WTC11 (cell line): ENCODE results near the gene CAT. TPM values are rescaled to one million over a fixed set of nuclear protein-coding genes. Genes with fewer than 3 reads are reported as not detected.

Experiments
- ATAC-seq: fragments of 200-7000 bp; cut with Tn5 transposase; 2 replicates; pipeline ENCODE4 v1.10.0; 2021; ENCODE audit warnings: mild to moderate bottlenecking, moderate library complexity
- CTCF ChIA-PET: fragments of 300-600 bp; sonication (Branson Sonifier 250); formaldehyde crosslinking; loops from one replicate; lab custom pipeline; 2021; ENCODE audit warnings: antibody characterized with exemption; lab: Charles Lee
- POLR2A ChIA-PET: fragments of 350-600 bp; sonication (Branson Sonifier 250); formaldehyde crosslinking; loops from one replicate; lab custom pipeline; 2021; ENCODE audit warnings: antibody characterized with exemption; lab: Charles Lee
- DNase-seq: peaks from one replicate; pipeline ENCODE4 v3.0.0; 2021; ENCODE audit warnings: low spot score
- H3K27ac Mint-ChIP-seq: 2 replicates; pipeline ENCODE4 v1.8.0; 2021; ENCODE audit warnings: mixed read lengths
- H3K27me3 Mint-ChIP-seq: 2 replicates; pipeline ENCODE4 v1.8.0; 2021; ENCODE audit warnings: low read depth, mild to moderate bottlenecking, moderate library complexity, mixed read lengths
- H3K36me3 Mint-ChIP-seq: 2 replicates; pipeline ENCODE4 v1.8.0; 2021; ENCODE audit warnings: mixed read lengths
- H3K4me1 Mint-ChIP-seq: 2 replicates; pipeline ENCODE4 v1.8.0; 2022; ENCODE audit warnings: mixed read lengths
- H3K4me3 Mint-ChIP-seq: 2 replicates; pipeline ENCODE4 v1.8.0; 2021; ENCODE audit warnings: mild to moderate bottlenecking, moderate library complexity, mixed read lengths
- H3K9me3 Mint-ChIP-seq: 2 replicates; pipeline ENCODE4 v1.8.0; 2021; ENCODE audit warnings: mixed read lengths
- ELF4 ChIP-seq: sonication (generic); formaldehyde crosslinking; IDR thresholded peaks from 2 replicates; pipeline ENCODE4 v1.8.1; 2022; ENCODE audit warnings: low read depth, mild to moderate bottlenecking, moderate library complexity, missing genetic modification reagents
- GABPB1 ChIP-seq: sonication (generic); formaldehyde crosslinking; IDR thresholded peaks from 2 replicates; pipeline ENCODE4 v1.8.1; 2023; ENCODE audit warnings: mild to moderate bottlenecking, missing genetic modification reagents
- JUN ChIP-seq: sonication (generic); formaldehyde crosslinking; IDR thresholded peaks from 2 replicates; pipeline ENCODE4 v1.8.0; 2023; ENCODE audit warnings: mild to moderate bottlenecking, missing genetic modification reagents
- KAT7 ChIP-seq: sonication (generic); formaldehyde crosslinking; IDR thresholded peaks from 2 replicates; pipeline ENCODE4 v1.8.1; 2023; ENCODE audit warnings: missing genetic modification reagents, mild to moderate bottlenecking, borderline replicate concordance
- NFATC4 ChIP-seq: fragments of 250-450 bp; sonication (Bioruptor Pico); IDR thresholded peaks from 2 replicates; pipeline ENCODE4 v1.9.0; 2021; ENCODE audit warnings: mild to moderate bottlenecking
- OVOL2 ChIP-seq: fragments of 250-450 bp; sonication (Bioruptor Pico); IDR thresholded peaks from 2 replicates; pipeline ENCODE4 v1.9.0; 2021; ENCODE audit warnings: mild to moderate bottlenecking, borderline replicate concordance
- RORB ChIP-seq: fragments of 250-450 bp; sonication (Bioruptor Pico); IDR thresholded peaks from 2 replicates; pipeline ENCODE4 v1.9.0; 2021; ENCODE audit warnings: mild to moderate bottlenecking
- SMAD3 ChIP-seq: sonication (generic); formaldehyde crosslinking; IDR thresholded peaks from 2 replicates; pipeline ENCODE4 v1.8.0; 2022; ENCODE audit warnings: missing genetic modification reagents, mild to moderate bottlenecking, borderline replicate concordance
- SP1 ChIP-seq: sonication (generic); formaldehyde crosslinking; conservative IDR thresholded peaks from 2 replicates; pipeline ENCODE4 v1.8.1; 2022; ENCODE audit warnings: missing genetic modification reagents
- ZBTB21 ChIP-seq: sonication (generic); formaldehyde crosslinking; IDR thresholded peaks from 2 replicates; pipeline ENCODE4 v1.8.1; 2023; ENCODE audit warnings: mild to moderate bottlenecking, missing genetic modification reagents, borderline replicate concordance
- ZNF121 ChIP-seq: sonication (generic); formaldehyde crosslinking; IDR thresholded peaks from 2 replicates; pipeline ENCODE4 v1.8.0; 2023; ENCODE audit warnings: missing genetic modification reagents
- ZNF263 ChIP-seq: sonication (generic); formaldehyde crosslinking; IDR thresholded peaks from 2 replicates; pipeline ENCODE4 v1.8.1; 2022; ENCODE audit warnings: low read depth, mild to moderate bottlenecking, moderate library complexity, missing genetic modification reagents
- ZNF423 ChIP-seq: fragments of 250-450 bp; sonication (Bioruptor Pico); IDR thresholded peaks from 2 replicates; pipeline ENCODE4 v2.1.2; 2022; ENCODE audit warnings: mild to moderate bottlenecking, moderate library complexity
- total RNA-seq: library from RNA; stranded (reverse); gene quantifications from 3 replicates; pipeline ENCODE4 v1.2.3, GENCODE V29; 2021
- TF ChIP-seq, protein P1 (sequence below): fragments of 250-450 bp; sonication (Bioruptor Pico); IDR thresholded peaks from 2 replicates; pipeline ENCODE4 v1.9.0; 2021; ENCODE audit warnings: mild to moderate bottlenecking
- TF ChIP-seq, protein P2 (sequence below): sonication (generic); formaldehyde crosslinking; IDR thresholded peaks from 2 replicates; pipeline ENCODE4 v1.8.1; 2023; ENCODE audit warnings: mild to moderate bottlenecking, moderate library complexity, missing genetic modification reagents
- TF ChIP-seq, protein P3 (sequence below): sonication (generic); formaldehyde crosslinking; IDR thresholded peaks from 2 replicates; pipeline ENCODE4 v1.8.0; 2023; ENCODE audit warnings: missing genetic modification reagents
- TF ChIP-seq, protein P4 (sequence below): sonication (generic); formaldehyde crosslinking; IDR thresholded peaks from 2 replicates; pipeline ENCODE4 v1.8.0; 2023; ENCODE audit warnings: missing genetic modification reagents, mild to moderate bottlenecking, borderline replicate concordance
- TF ChIP-seq, protein P5 (sequence below): sonication (generic); formaldehyde crosslinking; IDR thresholded peaks from 2 replicates; pipeline ENCODE4 v1.8.1; 2023; ENCODE audit warnings: mild to moderate bottlenecking, missing genetic modification reagents
- TF ChIP-seq, protein P6 (sequence below): sonication (generic); formaldehyde crosslinking; IDR thresholded peaks from 2 replicates; pipeline ENCODE4 v1.8.0; 2022; ENCODE audit warnings: missing genetic modification reagents
- TF ChIP-seq, protein P7 (sequence below): fragments of 250-450 bp; sonication (Bioruptor Pico); IDR thresholded peaks from 2 replicates; pipeline ENCODE4 v1.9.0; 2021; ENCODE audit warnings: moderate library complexity, mild to moderate bottlenecking, inconsistent platforms, borderline replicate concordance

The CAT gene
- total RNA-seq, 1 experiment from 2014 or later = 9.3 TPM

DNA sequence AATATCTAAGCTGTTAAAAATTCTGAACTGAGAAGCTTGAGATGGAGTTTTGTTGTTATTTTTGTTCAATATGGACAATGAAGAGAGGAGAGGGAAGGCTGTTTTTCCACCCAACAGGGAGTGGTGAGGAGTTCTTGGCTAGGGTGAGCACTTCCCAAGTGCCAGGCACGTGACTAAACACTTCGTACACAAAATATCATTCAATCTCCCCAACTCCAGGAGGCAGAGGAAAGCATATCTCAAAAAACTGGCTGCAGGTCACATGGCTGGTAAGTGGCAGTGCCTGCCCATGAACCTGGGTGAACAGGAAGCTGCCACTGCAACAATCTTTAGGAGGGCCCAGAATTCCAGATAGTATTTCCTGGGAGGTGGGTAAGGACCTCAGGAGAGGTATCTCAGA, 63.2 kb downstream of the CAT start:
- Mint-ChIP-seq H3K4me3 (no peak overlapping the region), H3K36me3 (no peaks in the 10 kb centered on the region), H3K27ac (no peak overlapping the region), H3K27me3 (no peaks in the 10 kb centered on the region), H3K4me1 (no peaks in the 10 kb centered on the region), H3K9me3 (no peaks in the 10 kb centered on the region)
- TF ChIP-seq GABPB1 (CRISPR knock-in tag) (no peak), ELF4 (CRISPR knock-in tag) (no peak), NFATC4 (CRISPR knock-in tag) (no peak), SMAD3 (no peak), JUN (no peak), OVOL2 (no peak), SP1 (CRISPR knock-in tag) (no peak), ZBTB21 (no peak), ZNF423 (CRISPR knock-in tag) (no peak), ZNF121 (CRISPR knock-in tag) (no peak)
- TF ChIP-seq, protein P1, sequence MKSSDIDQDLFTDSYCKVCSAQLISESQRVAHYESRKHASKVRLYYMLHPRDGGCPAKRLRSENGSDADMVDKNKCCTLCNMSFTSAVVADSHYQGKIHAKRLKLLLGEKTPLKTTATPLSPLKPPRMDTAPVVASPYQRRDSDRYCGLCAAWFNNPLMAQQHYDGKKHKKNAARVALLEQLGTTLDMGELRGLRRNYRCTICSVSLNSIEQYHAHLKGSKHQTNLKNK (CRISPR knock-in tag) = no peak
- TF ChIP-seq, protein P2, sequence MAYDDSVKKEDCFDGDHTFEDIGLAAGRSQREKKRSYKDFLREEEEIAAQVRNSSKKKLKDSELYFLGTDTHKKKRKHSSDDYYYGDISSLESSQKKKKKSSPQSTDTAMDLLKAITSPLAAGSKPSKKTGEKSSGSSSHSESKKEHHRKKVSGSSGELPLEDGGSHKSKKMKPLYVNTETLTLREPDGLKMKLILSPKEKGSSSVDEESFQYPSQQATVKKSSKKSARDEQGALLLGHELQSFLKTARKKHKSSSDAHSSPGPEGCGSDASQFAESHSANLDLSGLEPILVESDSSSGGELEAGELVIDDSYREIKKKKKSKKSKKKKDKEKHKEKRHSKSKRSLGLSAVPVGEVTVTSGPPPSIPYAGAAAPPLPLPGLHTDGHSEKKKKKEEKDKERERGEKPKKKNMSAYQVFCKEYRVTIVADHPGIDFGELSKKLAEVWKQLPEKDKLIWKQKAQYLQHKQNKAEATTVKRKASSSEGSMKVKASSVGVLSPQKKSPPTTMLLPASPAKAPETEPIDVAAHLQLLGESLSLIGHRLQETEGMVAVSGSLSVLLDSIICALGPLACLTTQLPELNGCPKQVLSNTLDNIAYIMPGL = no peak
- TF ChIP-seq, protein P3, sequence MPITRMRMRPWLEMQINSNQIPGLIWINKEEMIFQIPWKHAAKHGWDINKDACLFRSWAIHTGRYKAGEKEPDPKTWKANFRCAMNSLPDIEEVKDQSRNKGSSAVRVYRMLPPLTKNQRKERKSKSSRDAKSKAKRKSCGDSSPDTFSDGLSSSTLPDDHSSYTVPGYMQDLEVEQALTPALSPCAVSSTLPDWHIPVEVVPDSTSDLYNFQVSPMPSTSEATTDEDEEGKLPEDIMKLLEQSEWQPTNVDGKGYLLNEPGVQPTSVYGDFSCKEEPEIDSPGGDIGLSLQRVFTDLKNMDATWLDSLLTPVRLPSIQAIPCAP (CRISPR knock-in tag) = no peak
- TF ChIP-seq, protein P4, sequence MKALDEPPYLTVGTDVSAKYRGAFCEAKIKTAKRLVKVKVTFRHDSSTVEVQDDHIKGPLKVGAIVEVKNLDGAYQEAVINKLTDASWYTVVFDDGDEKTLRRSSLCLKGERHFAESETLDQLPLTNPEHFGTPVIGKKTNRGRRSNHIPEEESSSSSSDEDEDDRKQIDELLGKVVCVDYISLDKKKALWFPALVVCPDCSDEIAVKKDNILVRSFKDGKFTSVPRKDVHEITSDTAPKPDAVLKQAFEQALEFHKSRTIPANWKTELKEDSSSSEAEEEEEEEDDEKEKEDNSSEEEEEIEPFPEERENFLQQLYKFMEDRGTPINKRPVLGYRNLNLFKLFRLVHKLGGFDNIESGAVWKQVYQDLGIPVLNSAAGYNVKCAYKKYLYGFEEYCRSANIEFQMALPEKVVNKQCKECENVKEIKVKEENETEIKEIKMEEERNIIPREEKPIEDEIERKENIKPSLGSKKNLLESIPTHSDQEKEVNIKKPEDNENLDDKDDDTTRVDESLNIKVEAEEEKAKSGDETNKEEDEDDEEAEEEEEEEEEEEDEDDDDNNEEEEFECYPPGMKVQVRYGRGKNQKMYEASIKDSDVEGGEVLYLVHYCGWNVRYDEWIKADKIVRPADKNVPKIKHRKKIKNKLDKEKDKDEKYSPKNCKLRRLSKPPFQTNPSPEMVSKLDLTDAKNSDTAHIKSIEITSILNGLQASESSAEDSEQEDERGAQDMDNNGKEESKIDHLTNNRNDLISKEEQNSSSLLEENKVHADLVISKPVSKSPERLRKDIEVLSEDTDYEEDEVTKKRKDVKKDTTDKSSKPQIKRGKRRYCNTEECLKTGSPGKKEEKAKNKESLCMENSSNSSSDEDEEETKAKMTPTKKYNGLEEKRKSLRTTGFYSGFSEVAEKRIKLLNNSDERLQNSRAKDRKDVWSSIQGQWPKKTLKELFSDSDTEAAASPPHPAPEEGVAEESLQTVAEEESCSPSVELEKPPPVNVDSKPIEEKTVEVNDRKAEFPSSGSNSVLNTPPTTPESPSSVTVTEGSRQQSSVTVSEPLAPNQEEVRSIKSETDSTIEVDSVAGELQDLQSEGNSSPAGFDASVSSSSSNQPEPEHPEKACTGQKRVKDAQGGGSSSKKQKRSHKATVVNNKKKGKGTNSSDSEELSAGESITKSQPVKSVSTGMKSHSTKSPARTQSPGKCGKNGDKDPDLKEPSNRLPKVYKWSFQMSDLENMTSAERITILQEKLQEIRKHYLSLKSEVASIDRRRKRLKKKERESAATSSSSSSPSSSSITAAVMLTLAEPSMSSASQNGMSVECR (CRISPR knock-in tag) = no peak
- ChIA-PET CTCF (interaction anchor here (1.2 to 3.1 kb wide), 3 partner anchors 10 to 328 kb away, joined by 3 to 24 read pairs (median 6); partner anchors contain the start of gene ELF5), POLR2A (no interaction called here)
- no peak for DNase-seq
- ATAC-seq = no peak

DNA sequence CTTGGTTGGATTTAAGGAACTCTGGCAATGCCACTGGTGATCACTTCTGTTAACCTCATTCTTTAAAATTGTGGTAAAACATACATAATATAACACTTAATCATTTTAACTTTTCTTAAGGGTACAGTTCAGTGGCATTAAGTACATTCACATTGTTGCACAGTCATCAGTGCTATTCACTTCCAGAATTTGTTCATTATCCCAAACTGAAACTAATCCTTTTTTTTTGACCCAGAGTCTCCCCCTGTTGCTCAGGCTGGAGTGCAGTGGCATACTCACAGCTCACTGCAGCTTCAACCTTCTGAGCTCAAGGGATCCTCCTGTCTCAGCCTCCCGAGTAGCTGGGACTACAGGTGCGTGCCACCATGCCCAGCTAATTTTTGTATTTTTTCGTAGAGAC, 64.2 kb downstream of the CAT start:
- no peak overlapping the region for H3K4me3 Mint-ChIP-seq
- no peak for DNase-seq
- TF ChIP-seq, protein P5, sequence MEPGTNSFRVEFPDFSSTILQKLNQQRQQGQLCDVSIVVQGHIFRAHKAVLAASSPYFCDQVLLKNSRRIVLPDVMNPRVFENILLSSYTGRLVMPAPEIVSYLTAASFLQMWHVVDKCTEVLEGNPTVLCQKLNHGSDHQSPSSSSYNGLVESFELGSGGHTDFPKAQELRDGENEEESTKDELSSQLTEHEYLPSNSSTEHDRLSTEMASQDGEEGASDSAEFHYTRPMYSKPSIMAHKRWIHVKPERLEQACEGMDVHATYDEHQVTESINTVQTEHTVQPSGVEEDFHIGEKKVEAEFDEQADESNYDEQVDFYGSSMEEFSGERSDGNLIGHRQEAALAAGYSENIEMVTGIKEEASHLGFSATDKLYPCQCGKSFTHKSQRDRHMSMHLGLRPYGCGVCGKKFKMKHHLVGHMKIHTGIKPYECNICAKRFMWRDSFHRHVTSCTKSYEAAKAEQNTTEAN (CRISPR knock-in tag) = no peak
- TF ChIP-seq, protein P6, sequence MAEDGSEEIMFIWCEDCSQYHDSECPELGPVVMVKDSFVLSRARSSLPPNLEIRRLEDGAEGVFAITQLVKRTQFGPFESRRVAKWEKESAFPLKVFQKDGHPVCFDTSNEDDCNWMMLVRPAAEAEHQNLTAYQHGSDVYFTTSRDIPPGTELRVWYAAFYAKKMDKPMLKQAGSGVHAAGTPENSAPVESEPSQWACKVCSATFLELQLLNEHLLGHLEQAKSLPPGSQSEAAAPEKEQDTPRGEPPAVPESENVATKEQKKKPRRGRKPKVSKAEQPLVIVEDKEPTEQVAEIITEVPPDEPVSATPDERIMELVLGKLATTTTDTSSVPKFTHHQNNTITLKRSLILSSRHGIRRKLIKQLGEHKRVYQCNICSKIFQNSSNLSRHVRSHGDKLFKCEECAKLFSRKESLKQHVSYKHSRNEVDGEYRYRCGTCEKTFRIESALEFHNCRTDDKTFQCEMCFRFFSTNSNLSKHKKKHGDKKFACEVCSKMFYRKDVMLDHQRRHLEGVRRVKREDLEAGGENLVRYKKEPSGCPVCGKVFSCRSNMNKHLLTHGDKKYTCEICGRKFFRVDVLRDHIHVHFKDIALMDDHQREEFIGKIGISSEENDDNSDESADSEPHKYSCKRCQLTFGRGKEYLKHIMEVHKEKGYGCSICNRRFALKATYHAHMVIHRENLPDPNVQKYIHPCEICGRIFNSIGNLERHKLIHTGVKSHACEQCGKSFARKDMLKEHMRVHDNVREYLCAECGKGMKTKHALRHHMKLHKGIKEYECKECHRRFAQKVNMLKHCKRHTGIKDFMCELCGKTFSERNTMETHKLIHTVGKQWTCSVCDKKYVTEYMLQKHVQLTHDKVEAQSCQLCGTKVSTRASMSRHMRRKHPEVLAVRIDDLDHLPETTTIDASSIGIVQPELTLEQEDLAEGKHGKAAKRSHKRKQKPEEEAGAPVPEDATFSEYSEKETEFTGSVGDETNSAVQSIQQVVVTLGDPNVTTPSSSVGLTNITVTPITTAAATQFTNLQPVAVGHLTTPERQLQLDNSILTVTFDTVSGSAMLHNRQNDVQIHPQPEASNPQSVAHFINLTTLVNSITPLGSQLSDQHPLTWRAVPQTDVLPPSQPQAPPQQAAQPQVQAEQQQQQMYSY = no peak
- TF ChIP-seq RORB (CRISPR knock-in tag) (no peak), KAT7 (CRISPR knock-in tag) (no peak), ZNF263 (CRISPR knock-in tag) (no peak)
- TF ChIP-seq, protein P7, sequence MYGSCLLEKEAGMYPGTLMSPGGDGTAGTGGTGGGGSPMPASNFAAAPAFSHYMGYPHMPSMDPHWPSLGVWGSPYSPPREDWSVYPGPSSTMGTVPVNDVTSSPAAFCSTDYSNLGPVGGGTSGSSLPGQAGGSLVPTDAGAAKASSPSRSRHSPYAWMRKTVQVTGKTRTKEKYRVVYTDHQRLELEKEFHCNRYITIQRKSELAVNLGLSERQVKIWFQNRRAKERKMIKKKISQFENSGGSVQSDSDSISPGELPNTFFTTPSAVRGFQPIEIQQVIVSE = no peak
- TF ChIP-seq, all 79 proteins: peak for 0

More for the DNA sequence above, 64.2 kb downstream of the CAT start:
- Mint-ChIP-seq H3K27ac (no peak overlapping the region), H3K9me3 (no peaks in the 10 kb centered on the region), H3K36me3 (no peaks in the 10 kb centered on the region), H3K27me3 (no peaks in the 10 kb centered on the region), H3K4me1 (no peaks in the 10 kb centered on the region)
- POLR2A ChIA-PET = no interaction called here
- ATAC-seq = no peak
- CTCF ChIA-PET = interaction anchor here (1.2 to 3.1 kb wide), 3 partner anchors 10 to 329 kb away, joined by 3 to 24 read pairs (median 6); partner anchors contain the start of gene ELF5
